IMR-90 (cell line): ENCODE measurements around the gene HBM. TPM values are rescaled to one million over a fixed set of nuclear protein-coding genes. Genes with fewer than 3 reads are reported as not detected.

Experiments
- ATAC-seq: fragments of 200-7000 bp; cut with Tn5 transposase; 2 replicates; pipeline ENCODE4 v1.9.1; 2020; ENCODE audit warnings: low read depth, mild to moderate bottlenecking, moderate library complexity
- BruUV-seq: library from RNA; stranded (reverse); fragments of 400-500 nt; replicated peaks from 2 replicates; lab custom pipeline; 2021; lab: Mats Ljungman, UMichigan
- CTCF ChIA-PET: fragments of 300-600 bp; formaldehyde crosslinking; extraction: SDS; loops from one replicate; lab custom pipeline; 2021; ENCODE audit warnings: antibody characterized with exemption; lab: Yijun Ruan, JAX
- POLR2A ChIA-PET: fragments of 300-600 bp; sonication (Branson Sonifier 250); formaldehyde crosslinking; loops from one replicate; lab custom pipeline; 2022; ENCODE audit warnings: antibody characterized with exemption; ENCODE audit not compliant: unreplicated experiment; lab: Charles Lee
- DNase-seq: peaks from one replicate; pipeline ENCODE4 v3.0.0; 2013
- H2AFZ ChIP-seq: replicated peaks from 2 replicates; pipeline ENCODE3; 2013; ENCODE audit warnings: low read length, mild to moderate bottlenecking; ENCODE audit not compliant: poor library complexity
- H2AK5ac ChIP-seq: 2 replicates; pipeline ENCODE4 v1.6.1; 2013; ENCODE audit warnings: low read depth, low read length, inconsistent platforms
- H2AK9ac ChIP-seq: replicated peaks from 2 replicates; pipeline ENCODE3; 2013; ENCODE audit warnings: mild to moderate bottlenecking, low read depth, low read length, moderate library complexity; ENCODE audit not compliant: poor library complexity
- H2BK120ac ChIP-seq: 2 replicates; pipeline ENCODE4 v1.6.1; 2013; ENCODE audit warnings: low read depth, low read length, inconsistent platforms
- H2BK15ac ChIP-seq: 3 replicates; pipeline ENCODE4 v1.6.1; 2013; ENCODE audit warnings: low read depth, low read length, inconsistent platforms
- H2BK20ac ChIP-seq: 2 replicates; pipeline ENCODE4 v1.6.1; 2013; ENCODE audit warnings: low read depth, mild to moderate bottlenecking, inconsistent platforms, low read length, moderate library complexity
- H2BK5ac ChIP-seq: 2 replicates; pipeline ENCODE4 v1.6.1; 2013; ENCODE audit warnings: mild to moderate bottlenecking, low read depth, low read length, inconsistent platforms; ENCODE audit not compliant: poor library complexity, severe bottlenecking
- H3K14ac ChIP-seq: replicated peaks from 2 replicates; pipeline ENCODE4 v1.6.1; 2013; ENCODE audit warnings: low read depth, low read length, inconsistent platforms
- H3K18ac ChIP-seq: 2 replicates; pipeline ENCODE4 v1.6.1; 2013; ENCODE audit warnings: low read depth, low read length, control low read depth
- H3K23ac ChIP-seq: 2 replicates; pipeline ENCODE4 v1.6.1; 2013; ENCODE audit warnings: low read depth, low read length, inconsistent platforms
- H3K27ac ChIP-seq: 2 replicates; pipeline ENCODE4 v1.5.1; 2013; ENCODE audit warnings: mild to moderate bottlenecking, control low read depth, low read length; ENCODE audit not compliant: insufficient read depth
- H3K27me3 ChIP-seq: 2 replicates; pipeline ENCODE4 v1.6.1; 2013; ENCODE audit warnings: low read length; ENCODE audit not compliant: control insufficient read depth, insufficient read depth
- H3K36me3 ChIP-seq: 2 replicates; pipeline ENCODE4 v1.6.1; 2013; ENCODE audit warnings: low read length, mixed read lengths; ENCODE audit not compliant: control insufficient read depth, insufficient read depth
- H3K4ac ChIP-seq: 2 replicates; pipeline ENCODE4 v1.6.1; 2013; ENCODE audit warnings: low read depth, low read length, inconsistent platforms
- H3K4me1 ChIP-seq: 2 replicates; pipeline ENCODE4 v1.6.1; 2013; ENCODE audit warnings: low read length, mixed read lengths; ENCODE audit not compliant: control insufficient read depth, insufficient read depth
- H3K4me2 ChIP-seq: 2 replicates; pipeline ENCODE4 v1.6.1; 2013; ENCODE audit warnings: low read depth, mild to moderate bottlenecking, control low read depth, low read length, moderate library complexity
- H3K4me3 ChIP-seq: 2 replicates; pipeline ENCODE4 v1.5.1; 2013; ENCODE audit warnings: low read depth, mild to moderate bottlenecking, control low read depth, low read length, moderate library complexity; ENCODE audit not compliant: insufficient read depth
- H3K56ac ChIP-seq: 2 replicates; pipeline ENCODE4 v1.6.1; 2013; ENCODE audit warnings: low read length, inconsistent platforms; ENCODE audit not compliant: insufficient read depth; ENCODE audit errors: extremely low read depth
- H3K79me1 ChIP-seq, 2 experiments: 2 replicates each; pipeline ENCODE4 v1.6.1; 2013; ENCODE audit warnings: low read length in 2 of 2, inconsistent platforms in 1 of 2, low read depth in 1 of 2
- H3K9ac ChIP-seq: 2 replicates; pipeline ENCODE4 v1.6.1; 2013; ENCODE audit warnings: low read depth, low read length, control low read depth
- H3K9me1 ChIP-seq: 2 replicates; pipeline ENCODE4 v1.6.1; 2013; ENCODE audit warnings: low read length, inconsistent platforms; ENCODE audit not compliant: insufficient read depth
- H3K9me3 ChIP-seq: 2 replicates; pipeline ENCODE4 v1.6.1; 2013; ENCODE audit warnings: low read length; ENCODE audit not compliant: control insufficient read depth, insufficient read depth
- H4K20me1 ChIP-seq: 2 replicates; pipeline ENCODE4 v1.6.1; 2013; ENCODE audit warnings: low read length, inconsistent platforms; ENCODE audit not compliant: insufficient read depth
- H4K5ac ChIP-seq: 2 replicates; pipeline ENCODE4 v1.6.1; 2013; ENCODE audit warnings: mild to moderate bottlenecking, low read depth, low read length, control low read depth
- H4K8ac ChIP-seq, 2 experiments: 2 replicates each; pipeline ENCODE4 v1.6.1; 2013; ENCODE audit warnings: low read depth in 2 of 2, low read length in 2 of 2, control low read depth in 1 of 2, inconsistent platforms in 1 of 2
- H4K91ac ChIP-seq: 2 replicates; pipeline ENCODE4 v1.6.1; 2013; ENCODE audit warnings: low read depth, low read length, inconsistent platforms; ENCODE audit not compliant: insufficient read depth
- BHLHE40 ChIP-seq: fragments of 150-350 bp; IDR thresholded peaks from 2 replicates; pipeline ENCODE4 v1.6.1; 2016; ENCODE audit warnings: mild to moderate bottlenecking, low read depth, low read length
- FOS ChIP-seq: fragments of 150-350 bp; IDR thresholded peaks from 2 replicates; pipeline ENCODE4 v1.6.1; 2016; ENCODE audit warnings: low read depth, low read length
- MAZ ChIP-seq: IDR thresholded peaks from 2 replicates; pipeline ENCODE4 v1.6.1; 2012; ENCODE audit warnings: low read depth, mild to moderate bottlenecking, low read length, improper control_type of control experiment, moderate library complexity, borderline replicate concordance
- NFE2L2 ChIP-seq: fragments of 150-350 bp; IDR thresholded peaks from 2 replicates; pipeline ENCODE4 v1.6.1; 2016; ENCODE audit warnings: low read depth, mild to moderate bottlenecking, low read length
- RAD21 ChIP-seq: IDR thresholded peaks from 2 replicates; pipeline ENCODE4 v1.6.1; 2012; ENCODE audit warnings: low read length, improper control_type of control experiment
- RCOR1 ChIP-seq: IDR thresholded peaks from 2 replicates; pipeline ENCODE4 v1.6.1; 2012; ENCODE audit warnings: mild to moderate bottlenecking, low read length, improper control_type of control experiment; ENCODE audit not compliant: insufficient replicate concordance
- SMC3 ChIP-seq: fragments of 150-350 bp; IDR thresholded peaks from 2 replicates; pipeline ENCODE4 v1.6.1; 2016; ENCODE audit warnings: low read depth, mild to moderate bottlenecking, antibody characterized with exemption, low read length, moderate library complexity
- WGBS, 2 experiments: methylation state at CpG; one replicate each; pipeline versions ENCODE4 v1.1.5 to v1.1.7; 2013; ENCODE audit warnings: missing lambda C conversion rate in 2 of 2; ENCODE audit not compliant: insufficient read length in 1 of 2; ENCODE audit errors: extremely low coverage in 2 of 2; 5-methylcytosine and 5-hydroxymethylcytosine counted together
- dilution Hi-C: fragments of 300-500 bp; cut with HindIII; formaldehyde crosslinking; loops from one replicate; pipeline ENCODE4 v1.14.3; 2018; ENCODE audit warnings: low sequenced_read_pairs; ENCODE audit not compliant: unreplicated experiment
- in situ Hi-C: fragments of 300-500 bp; cut with MboI; formaldehyde crosslinking; loops from 3 replicates; pipeline ENCODE4 v1.14.3; 2019; ENCODE audit warnings: low sequenced_read_pairs, inconsistent platforms, mixed read lengths
- intact Hi-C: fragments of 100-400 bp; cut with micrococcal nuclease; formaldehyde crosslinking; loops from 2 replicates; pipeline ENCODE4 v1.10.0; 2022
- polyA plus RNA-seq, 3 experiments: library from polyadenylated mRNA; depleted of rRNA; stranded (reverse); fragments of >200 nt; gene quantifications; 2 replicates each; pipeline ENCODE4 v1.2.3, GENCODE V29; 2012; ENCODE audit warnings: low replicate concordance in 1 of 3
- total RNA-seq: library from RNA; depleted of rRNA; stranded (reverse); fragments of >200 nt; gene quantifications from 2 replicates; pipeline ENCODE4 v1.2.3, GENCODE V29; 2012
- TF ChIP-seq, protein P1 (sequence below): fragments of 150-350 bp; IDR thresholded peaks from 2 replicates; pipeline ENCODE4 v1.6.1; 2017; ENCODE audit warnings: mild to moderate bottlenecking, antibody characterized with exemption, low read length, low read depth
- TF ChIP-seq, protein P2 (sequence below): fragments of 150-350 bp; IDR thresholded peaks from 2 replicates; pipeline ENCODE4 v1.6.1; 2016; ENCODE audit warnings: low read depth, mild to moderate bottlenecking, low read length, moderate library complexity, borderline replicate concordance

HBM gene
- total and polyA plus RNA-seq, 2 of the 4 experiments (the other 2 are of a cell fraction), result not detected

DNA sequence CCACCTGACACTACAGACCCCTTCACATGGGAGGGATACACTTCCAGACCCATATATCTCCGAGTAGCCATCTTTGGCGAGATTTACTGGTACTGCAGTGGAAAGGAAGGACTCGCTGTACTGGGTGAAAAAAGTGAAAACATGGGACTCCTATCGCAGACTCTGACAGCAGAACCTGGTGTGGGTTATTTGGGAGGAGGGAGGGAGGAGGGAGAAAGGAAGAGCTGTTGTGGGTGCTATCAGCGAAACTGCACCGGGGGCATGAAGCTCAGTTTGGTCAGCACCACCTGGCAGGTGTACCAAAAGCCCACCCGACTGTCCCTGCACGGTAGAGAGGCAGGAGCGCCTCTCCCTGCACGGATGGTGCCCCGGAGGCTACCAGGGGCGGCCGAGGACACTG is 19.4 kb downstream of the HBM start:
- DNase-seq, result no peak
- no peak for TF ChIP-seq MAZ
- no peak for TF ChIP-seq FOS
- no peak for TF ChIP-seq BHLHE40
- TF ChIP-seq RAD21, result no peak
- TF ChIP-seq, protein P1, sequence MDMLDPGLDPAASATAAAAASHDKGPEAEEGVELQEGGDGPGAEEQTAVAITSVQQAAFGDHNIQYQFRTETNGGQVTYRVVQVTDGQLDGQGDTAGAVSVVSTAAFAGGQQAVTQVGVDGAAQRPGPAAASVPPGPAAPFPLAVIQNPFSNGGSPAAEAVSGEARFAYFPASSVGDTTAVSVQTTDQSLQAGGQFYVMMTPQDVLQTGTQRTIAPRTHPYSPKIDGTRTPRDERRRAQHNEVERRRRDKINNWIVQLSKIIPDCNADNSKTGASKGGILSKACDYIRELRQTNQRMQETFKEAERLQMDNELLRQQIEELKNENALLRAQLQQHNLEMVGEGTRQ, result no peak
- no peak for TF ChIP-seq SMC3
- no peak for TF ChIP-seq RCOR1
- no peak for TF ChIP-seq NFE2L2
- TF ChIP-seq, protein P2, sequence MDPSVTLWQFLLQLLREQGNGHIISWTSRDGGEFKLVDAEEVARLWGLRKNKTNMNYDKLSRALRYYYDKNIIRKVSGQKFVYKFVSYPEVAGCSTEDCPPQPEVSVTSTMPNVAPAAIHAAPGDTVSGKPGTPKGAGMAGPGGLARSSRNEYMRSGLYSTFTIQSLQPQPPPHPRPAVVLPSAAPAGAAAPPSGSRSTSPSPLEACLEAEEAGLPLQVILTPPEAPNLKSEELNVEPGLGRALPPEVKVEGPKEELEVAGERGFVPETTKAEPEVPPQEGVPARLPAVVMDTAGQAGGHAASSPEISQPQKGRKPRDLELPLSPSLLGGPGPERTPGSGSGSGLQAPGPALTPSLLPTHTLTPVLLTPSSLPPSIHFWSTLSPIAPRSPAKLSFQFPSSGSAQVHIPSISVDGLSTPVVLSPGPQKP, result no peak

More for the DNA sequence above, 19.4 kb downstream of the HBM start:
- Histone ChIP-seq H3K23ac (no peak overlapping the region), H2BK20ac (no peak overlapping the region), H3K27ac (no peak overlapping the region), H3K36me3 (peaks cover 37% of the 10 kb centered on the region), H3K9me3 (no peaks in the 10 kb centered on the region), H2AFZ (peak overlapping the region; percentile 32), H2AK5ac (no peak overlapping the region), H4K8ac (no peak overlapping the region), H3K56ac (no peak overlapping the region), H2BK5ac (no peak overlapping the region), H3K14ac (no peak overlapping the region), H2BK15ac (no peak overlapping the region), H4K91ac (no peak overlapping the region), H3K4me1 (peaks cover 5% of the 10 kb centered on the region; the same call in 1 of the 2 replicates), H4K20me1 (peaks cover 26% of the 10 kb centered on the region), H3K9me1 (no peaks in the 10 kb centered on the region), H2BK120ac (no peak overlapping the region), H3K79me1 (0 out of 4 replicates have a peak, but pooled peaks cover 0 to 11% of the 10 kb centered on the region in 2 experiments), H3K4me2 (no peak overlapping the region), H3K4me3 (no peak overlapping the region), H3K9ac (no peak overlapping the region), H4K5ac (no peak overlapping the region), H2AK9ac (no peak overlapping the region), H3K18ac (no peak overlapping the region), H3K27me3 (no peaks in the 10 kb centered on the region), H3K4ac (no peak overlapping the region)
- dilution Hi-C loops (no loop called here), in situ Hi-C loops (no loop called here), intact Hi-C loops (no loop called here)
- CTCF ChIA-PET, result no interaction called here
- no TSS peak for BruUV-seq
- WGBS, 2 experiments, result 90% methylated on average over 2 of the region's 13 CpGs; no CpG with 5 or more reads in 1 of the 2 experiments
- no peak for ATAC-seq
- POLR2A ChIA-PET, result no interaction called here
